Ectodermal cell (in vitro differentiated cells): ENCODE measurements around the gene CD53.

ENCODE experiments used
- H3K27ac ChIP-seq: 2 replicates; pipeline ENCODE4 v1.7.0; 2013; ENCODE audit warnings: mild to moderate bottlenecking, low read depth, low read length; ENCODE audit not compliant: insufficient read depth, poor library complexity, severe bottlenecking
- H3K27me3 ChIP-seq: 2 replicates; pipeline ENCODE4 v1.7.0; 2013; ENCODE audit warnings: mild to moderate bottlenecking, low read length; ENCODE audit not compliant: insufficient read depth, control insufficient read depth, poor library complexity, severe bottlenecking
- H3K36me3 ChIP-seq: one replicate; pipeline ENCODE4 v1.7.0; 2013; ENCODE audit warnings: low read length; ENCODE audit not compliant: control insufficient read depth, insufficient read depth
- H3K4me1 ChIP-seq: one replicate; pipeline ENCODE4 v1.7.0; 2013; ENCODE audit warnings: low read length; ENCODE audit not compliant: control insufficient read depth, insufficient read depth
- H3K4me3 ChIP-seq: 2 replicates; pipeline ENCODE4 v1.7.0; 2013; ENCODE audit warnings: low read depth, low read length, control low read depth; ENCODE audit not compliant: insufficient read depth
- H3K9me3 ChIP-seq: 2 replicates; pipeline ENCODE4 v1.7.0; 2013; ENCODE audit warnings: mild to moderate bottlenecking, low read length, moderate library complexity; ENCODE audit not compliant: control insufficient read depth
- WGBS, 2 experiments: methylation state at CpG; one replicate each; pipeline ENCODE4 v1.1.7; 2013; ENCODE audit warnings: missing lambda C conversion rate in 2 of 2; 5-methylcytosine and 5-hydroxymethylcytosine counted together

The CD53 gene

DNA sequence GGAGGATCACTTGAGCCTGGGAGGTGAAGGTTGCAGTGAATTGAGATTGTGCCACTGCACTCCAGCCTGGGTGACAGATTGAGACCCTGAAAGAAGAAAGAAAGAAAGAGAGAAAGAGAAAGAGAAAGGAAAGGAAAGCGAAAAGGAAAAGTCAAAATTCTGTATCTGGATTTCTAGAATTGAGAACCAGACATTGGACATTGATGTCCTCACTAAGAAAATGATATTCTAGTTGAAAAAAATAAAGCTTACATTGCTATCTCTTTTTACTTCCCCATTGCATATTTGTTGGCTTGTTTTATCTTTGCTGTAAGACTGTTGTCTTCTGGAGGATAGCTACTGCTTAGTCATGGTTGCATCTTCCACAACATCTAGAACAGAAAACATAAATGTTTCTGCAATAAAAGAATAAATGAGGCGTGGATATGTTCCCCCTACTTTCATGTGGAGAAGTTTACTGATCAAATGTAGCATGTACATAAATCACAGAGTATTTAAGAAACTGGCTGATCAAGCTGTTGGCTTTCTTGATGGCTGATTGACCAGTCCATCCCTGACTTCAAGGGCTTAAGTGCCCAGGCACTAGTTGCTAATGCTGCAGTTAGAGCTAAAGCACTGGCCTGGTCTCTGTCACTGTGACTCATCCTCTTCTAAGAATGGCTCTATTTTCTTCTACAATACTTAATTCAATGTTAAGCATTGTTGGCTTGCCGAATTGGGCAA is 17.7 kb downstream of the CD53 start:
- H3K4me1 ChIP-seq, result no peaks in the 10 kb centered on the region
- no peaks in the 10 kb centered on the region for H3K9me3 ChIP-seq
- no peaks in the 10 kb centered on the region for H3K36me3 ChIP-seq
- H3K27me3 ChIP-seq, result no peaks in the 10 kb centered on the region
- H3K27ac ChIP-seq, result no peak overlapping the region
- no peak overlapping the region for H3K4me3 ChIP-seq
- WGBS, 2 experiments, result 83 to 96% methylated on average over 2 to 3 of the region's 3 CpGs

GRCh38 chr1:110893908-110894490 is 21.1 kb downstream of the CD53 start:
- Histone ChIP-seq H3K9me3 (no peaks in the 10 kb centered on the region), H3K27ac (no peak overlapping the region), H3K36me3 (no peaks in the 10 kb centered on the region), H3K27me3 (no peaks in the 10 kb centered on the region), H3K4me1 (no peaks in the 10 kb centered on the region), H3K4me3 (no peak overlapping the region)
- WGBS, 2 experiments, result 53 to 58% methylated on average over 3 of the region's 3 CpGs

DNA sequence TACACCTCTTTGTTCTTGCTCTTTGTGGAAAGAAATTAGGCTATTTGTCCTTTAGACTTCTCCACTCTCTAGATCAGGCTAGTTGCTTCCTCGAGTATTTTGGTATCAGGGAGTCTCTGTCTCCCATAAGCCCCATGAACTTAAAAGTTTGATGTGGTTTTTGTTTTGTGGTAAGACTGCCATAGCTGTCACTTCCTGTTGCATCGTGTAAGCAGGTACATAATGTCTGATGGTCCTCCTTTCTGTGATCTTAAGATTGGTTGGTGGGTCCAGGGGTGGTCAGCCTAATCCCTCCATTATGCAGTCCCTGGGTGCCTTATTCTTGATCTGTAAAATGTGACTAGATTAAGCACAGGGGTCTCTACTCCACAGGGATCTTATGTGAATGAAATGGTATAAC is 23.1 kb downstream of the CD53 start:
- Histone ChIP-seq H3K4me1 (no peaks in the 10 kb centered on the region), H3K9me3 (no peaks in the 10 kb centered on the region), H3K4me3 (no peak overlapping the region), H3K36me3 (no peaks in the 10 kb centered on the region), H3K27me3 (no peaks in the 10 kb centered on the region), H3K27ac (no peak overlapping the region)
- WGBS, 2 experiments, result 90 to 94% methylated on average over 1 to 2 of the region's 2 CpGs

DNA sequence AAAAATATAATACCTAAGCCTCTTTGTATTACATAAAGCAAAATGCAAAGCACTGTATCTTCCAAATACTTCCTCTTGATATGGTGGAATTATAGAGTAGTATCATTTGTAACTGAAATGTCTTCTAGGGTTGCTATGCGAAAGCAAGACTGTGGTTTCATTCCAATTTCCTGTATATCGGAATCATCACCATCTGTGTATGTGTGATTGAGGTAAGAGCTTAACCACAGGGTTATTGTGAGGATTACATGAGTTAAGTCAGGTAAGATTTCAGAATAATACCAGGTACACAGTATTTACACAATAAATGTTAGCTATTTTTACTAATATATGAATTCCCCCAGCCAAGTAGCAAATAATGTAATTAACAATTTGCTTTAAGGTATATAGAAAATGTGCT is 24.7 kb downstream of the CD53 start:
- no peak overlapping the region for H3K27ac ChIP-seq
- no peaks in the 10 kb centered on the region for H3K9me3 ChIP-seq
- 93 to 100% methylated on average over 2 of the region's 2 CpGs for WGBS, 2 experiments
- no peaks in the 10 kb centered on the region for H3K36me3 ChIP-seq
- no peaks in the 10 kb centered on the region for H3K4me1 ChIP-seq
- no peak overlapping the region for H3K4me3 ChIP-seq
- H3K27me3 ChIP-seq, result no peaks in the 10 kb centered on the region

- 93 to 94% methylated on average over 2 to 3 of the region's 3 CpGs for WGBS, 2 experiments
- no peaks in the 10 kb centered on the region for H3K27me3 ChIP-seq
- no peak overlapping the region for H3K4me3 ChIP-seq
- H3K27ac ChIP-seq, result no peak overlapping the region
- H3K36me3 ChIP-seq, result no peaks in the 10 kb centered on the region
- no peaks in the 10 kb centered on the region for H3K9me3 ChIP-seq
- no peaks in the 10 kb centered on the region for H3K4me1 ChIP-seq
Measured at GRCh38 chr1:110898734-110899457, 25.9 kb downstream of the CD53 start.

DNA sequence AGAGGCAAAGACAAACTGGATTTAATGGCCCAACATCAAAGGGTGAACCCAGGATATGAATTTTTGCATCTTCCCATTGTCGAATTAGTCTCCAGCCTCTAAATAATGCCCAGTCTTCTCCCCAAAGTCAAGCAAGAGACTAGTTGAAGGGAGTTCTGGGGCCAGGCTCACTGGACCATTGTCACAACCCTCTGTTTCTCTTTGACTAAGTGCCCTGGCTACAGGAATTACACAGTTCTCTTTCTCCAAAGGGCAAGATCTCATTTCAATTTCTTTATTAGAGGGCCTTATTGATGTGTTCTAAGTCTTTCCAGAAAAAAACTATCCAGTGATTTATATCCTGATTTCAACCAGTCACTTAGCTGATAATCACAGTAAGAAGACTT is 26.5 kb downstream of the CD53 start:
- Histone ChIP-seq H3K4me1 (no peaks in the 10 kb centered on the region), H3K27me3 (no peaks in the 10 kb centered on the region), H3K9me3 (no peaks in the 10 kb centered on the region), H3K27ac (no peak overlapping the region), H3K36me3 (no peaks in the 10 kb centered on the region), H3K4me3 (no peak overlapping the region)
- WGBS, 2 experiments, result 92 to 93% methylated on average over 1 of the region's 1 CpG

DNA sequence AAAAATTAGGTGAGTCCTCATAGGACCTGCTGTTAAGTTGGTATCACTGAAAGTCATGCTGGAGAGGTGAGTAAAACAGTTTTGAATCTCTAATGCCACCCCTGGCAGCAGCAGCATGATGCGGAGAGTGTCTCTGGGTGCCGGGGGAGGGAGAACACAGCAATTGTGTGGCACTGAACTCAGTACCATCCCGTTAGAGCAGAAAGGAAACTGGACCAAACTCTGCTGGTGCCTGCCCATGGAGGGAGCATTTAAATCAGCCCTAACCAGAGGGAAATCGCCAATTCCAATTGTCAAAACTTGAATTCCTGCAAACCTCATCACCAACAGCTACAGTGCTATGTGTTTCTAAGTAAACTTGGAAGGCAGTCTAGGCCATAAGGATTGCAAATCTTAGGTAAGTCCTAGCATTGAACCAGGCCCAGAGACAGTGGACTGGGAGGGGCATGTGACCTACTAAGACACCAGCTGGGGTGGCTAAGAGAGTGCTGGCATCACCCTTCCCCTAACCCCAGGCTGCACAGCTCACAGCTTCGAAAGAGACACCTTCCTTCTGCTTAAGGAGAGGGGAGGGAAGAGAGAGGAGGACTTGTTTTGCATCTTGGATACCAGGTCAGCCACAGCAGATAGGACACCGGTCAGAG is 30.0 kb downstream of the CD53 start:
- Histone ChIP-seq H3K27ac (no peak overlapping the region), H3K9me3 (no peaks in the 10 kb centered on the region), H3K27me3 (no peaks in the 10 kb centered on the region), H3K4me3 (no peak overlapping the region), H3K36me3 (no peaks in the 10 kb centered on the region), H3K4me1 (no peaks in the 10 kb centered on the region)
- WGBS, 2 experiments, result 87 to 89% methylated on average over 6 of the region's 6 CpGs

GRCh38 chr1:110903853-110904500 is 31.0 kb downstream of the CD53 start:
- no peaks in the 10 kb centered on the region for H3K27me3 ChIP-seq
- H3K27ac ChIP-seq, result no peak overlapping the region
- H3K36me3 ChIP-seq, result no peaks in the 10 kb centered on the region
- no peaks in the 10 kb centered on the region for H3K4me1 ChIP-seq
- no peaks in the 10 kb centered on the region for H3K9me3 ChIP-seq
- no peak overlapping the region for H3K4me3 ChIP-seq
- WGBS, 2 experiments, result 91 to 95% methylated on average over 3 of the region's 3 CpGs

GRCh38 chr1:110912784-110913183 is 39.8 kb downstream of the CD53 start:
- Histone ChIP-seq H3K27ac (no peak overlapping the region), H3K4me3 (no peak overlapping the region), H3K4me1 (no peaks in the 10 kb centered on the region), H3K27me3 (no peaks in the 10 kb centered on the region), H3K36me3 (no peaks in the 10 kb centered on the region), H3K9me3 (no peaks in the 10 kb centered on the region)

GRCh38 chr1:110914676-110915075 is 41.7 kb downstream of the CD53 start:
- Histone ChIP-seq H3K27ac (no peak overlapping the region), H3K4me1 (no peaks in the 10 kb centered on the region), H3K27me3 (no peaks in the 10 kb centered on the region), H3K4me3 (no peak overlapping the region), H3K36me3 (no peaks in the 10 kb centered on the region), H3K9me3 (no peaks in the 10 kb centered on the region)
- 87 to 89% methylated on average over 1 to 2 of the region's 3 CpGs for WGBS, 2 experiments
